Measurements from ENCODE around the gene TGM3. TPM values are rescaled to one million over a fixed set of nuclear protein-coding genes. Genes with fewer than 3 reads are reported as not detected.

The TGM3 gene
- polyA plus RNA-seq, 1 donor (not counting 4 experiments of a cell fraction or from before 2014, with no cell fraction given): 0.08 TPM

GRCh38 chr20:2289475-2289874 lies 6.3 kb upstream of the TGM3 start:
- DNase-seq (ENCODE audit: low read depth, low spot score) (no peak), FAIRE-seq (no peak)
- dilution Hi-C loops (cut with MboI; ENCODE audit: extremely low pct_ligation_motif_present, low sequenced_read_pairs): no loop called here
- H3K4me1 ChIP-seq (ENCODE audit: control insufficient read depth, extremely low read depth, insufficient read depth, low read length): peaks cover 16% of the 10 kb centered on the region
- no peaks in the 10 kb centered on the region for H3K27me3 ChIP-seq (ENCODE audit: control insufficient read depth, extremely low read depth, insufficient read depth, low read length)
- H2AFZ ChIP-seq (ENCODE audit: control insufficient read depth, low read length): no peak overlapping the region
- no peaks in the 10 kb centered on the region for H3K9me1 ChIP-seq (ENCODE audit: control insufficient read depth, extremely low read depth, insufficient read depth, low read length)
- no peak overlapping the region for H3K27ac ChIP-seq (ENCODE audit: control insufficient read depth, insufficient read depth, low read length)
- H3K9ac ChIP-seq (ENCODE audit: control insufficient read depth, extremely low read depth, insufficient read depth, low read length): no peak overlapping the region
- TF ChIP-seq CTCF (optimal IDR thresholded peaks at IDR 0.05 in 1 of 3, IDR thresholded peaks at IDR 0.05 in 1 of 3, conservative IDR thresholded peaks at IDR 0.05 in 1 of 3; ENCODE audit: extremely low read depth in 1 of 3, insufficient read depth in 2 of 3, low read length in 3 of 3) (no peak), EZH2 (IDR thresholded peaks at IDR 0.05; ENCODE audit: low read length) (no peak)
- no peaks in the 10 kb centered on the region for H4K20me1 ChIP-seq (ENCODE audit: control insufficient read depth, extremely low read depth, insufficient read depth, low read length)
- H3K4me3 ChIP-seq (ENCODE audit: control insufficient read depth in 2 of 3, extremely low read depth in 1 of 3, insufficient read depth in 2 of 3, low read depth in 1 of 3, low read length in 3 of 3): no peak overlapping the region
- no peak overlapping the region for H3K4me2 ChIP-seq (ENCODE audit: control insufficient read depth, extremely low read depth, insufficient read depth, low read depth, low read length)
- H3K9me3 ChIP-seq (ENCODE audit: control insufficient read depth, low read depth, low read length): no peaks in the 10 kb centered on the region
- H3K79me2 ChIP-seq (ENCODE audit: control insufficient read depth, insufficient read depth, low read length): no peaks in the 10 kb centered on the region
- no peaks in the 10 kb centered on the region for H3K36me3 ChIP-seq (ENCODE audit: control insufficient read depth in 2 of 2, extremely low read depth in 1 of 2, insufficient read depth in 2 of 2, low read length in 2 of 2)

- no peak for TF ChIP-seq CTCF (optimal IDR thresholded peaks at IDR 0.05 in 1 of 3, IDR thresholded peaks at IDR 0.05 in 1 of 3, conservative IDR thresholded peaks at IDR 0.05 in 1 of 3; ENCODE audit: extremely low read depth in 1 of 3, insufficient read depth in 2 of 3, low read length in 3 of 3)
- no peak for TF ChIP-seq EZH2 (IDR thresholded peaks at IDR 0.05; ENCODE audit: low read length)
- Histone ChIP-seq H3K79me2 (ENCODE audit: control insufficient read depth, insufficient read depth, low read length) (no peaks in the 10 kb centered on the region), H3K27me3 (ENCODE audit: control insufficient read depth, extremely low read depth, insufficient read depth, low read length) (no peaks in the 10 kb centered on the region), H3K27ac (ENCODE audit: control insufficient read depth, insufficient read depth, low read length) (no peak overlapping the region), H3K36me3 (ENCODE audit: control insufficient read depth in 2 of 2, extremely low read depth in 1 of 2, insufficient read depth in 2 of 2, low read length in 2 of 2) (no peaks in the 10 kb centered on the region), H3K4me1 (ENCODE audit: control insufficient read depth, extremely low read depth, insufficient read depth, low read length) (peaks cover 9% of the 10 kb centered on the region), H4K20me1 (ENCODE audit: control insufficient read depth, extremely low read depth, insufficient read depth, low read length) (no peaks in the 10 kb centered on the region), H3K4me3 (ENCODE audit: control insufficient read depth in 2 of 3, extremely low read depth in 1 of 3, insufficient read depth in 2 of 3, low read depth in 1 of 3, low read length in 3 of 3) (no peak overlapping the region), H2AFZ (ENCODE audit: control insufficient read depth, low read length) (no peak overlapping the region), H3K9ac (ENCODE audit: control insufficient read depth, extremely low read depth, insufficient read depth, low read length) (no peak overlapping the region), H3K9me1 (ENCODE audit: control insufficient read depth, extremely low read depth, insufficient read depth, low read length) (no peaks in the 10 kb centered on the region), H3K4me2 (ENCODE audit: control insufficient read depth, extremely low read depth, insufficient read depth, low read depth, low read length) (no peak overlapping the region), H3K9me3 (ENCODE audit: control insufficient read depth, low read depth, low read length) (no peaks in the 10 kb centered on the region)
- FAIRE-seq: no peak
- dilution Hi-C loops (cut with MboI; ENCODE audit: extremely low pct_ligation_motif_present, low sequenced_read_pairs): no loop called here
- DNase-seq (ENCODE audit: low read depth, low spot score): no peak
These were observed 5.3 kb upstream of the TGM3 start for GRCh38 chr20:2290486-2290885.
